ENCODE data around the gene RAB3GAP2.
"Not testable (repeated sequence)": the region's sequence is repeated elsewhere in the genome, so short reads cannot be mapped to it uniquely, and the experiment has no call there.

Gene RAB3GAP2

GRCh38 chr1:220164517-220164916 lies 107.7 kb downstream of the RAB3GAP2 start:
- Histone ChIP-seq H3K4me3 (no peak overlapping the region), H3K27ac (no peak overlapping the region), H3K9me3 (ENCODE audit: low read depth, low read length) (no peaks in the 10 kb centered on the region), H3K9ac (ENCODE audit: insufficient read length) (no peak overlapping the region), H3K36me3 (ENCODE audit: insufficient read depth, low read length) (peaks cover 39% of the 10 kb centered on the region)
- DNase-seq (ENCODE audit: low read depth, low spot score) = no peak
- TF ChIP-seq POLR2AphosphoS5 (IDR thresholded peaks at IDR 0.05; ENCODE audit: borderline replicate concordance, low read depth, low read length) (no peak), FOXP2 (optimal IDR thresholded peaks at IDR 0.05; ENCODE audit: control extremely low read depth, extremely low read length, insufficient read depth) (no peak), EZH2 (IDR thresholded peaks at IDR 0.05) (no peak)

GRCh38 chr1:220164116-220164515 lies 108.1 kb downstream of the RAB3GAP2 start:
- H3K9ac ChIP-seq (ENCODE audit: insufficient read length) = no peak overlapping the region
- DNase-seq (ENCODE audit: low read depth, low spot score) = no peak
- no peak overlapping the region for H3K4me3 ChIP-seq
- H3K36me3 ChIP-seq (ENCODE audit: insufficient read depth, low read length) = peaks cover 37% of the 10 kb centered on the region
- no peaks in the 10 kb centered on the region for H3K9me3 ChIP-seq (ENCODE audit: low read depth, low read length)
- H3K27ac ChIP-seq = no peak overlapping the region
- no peak for TF ChIP-seq FOXP2 (optimal IDR thresholded peaks at IDR 0.05; ENCODE audit: control extremely low read depth, extremely low read length, insufficient read depth)
- TF ChIP-seq EZH2 (IDR thresholded peaks at IDR 0.05) = no peak
- no peak for TF ChIP-seq POLR2AphosphoS5 (IDR thresholded peaks at IDR 0.05; ENCODE audit: borderline replicate concordance, low read depth, low read length)

- H3K27ac ChIP-seq = no peak overlapping the region
- H3K9me3 ChIP-seq (ENCODE audit: low read depth, low read length) = no peaks in the 10 kb centered on the region
- no peak overlapping the region for H3K4me3 ChIP-seq
- DNase-seq (ENCODE audit: low read depth, low spot score) = no peak
- peaks cover 43% of the 10 kb centered on the region for H3K36me3 ChIP-seq (ENCODE audit: insufficient read depth, low read length)
- TF ChIP-seq EZH2 (IDR thresholded peaks at IDR 0.05) (no peak), POLR2AphosphoS5 (IDR thresholded peaks at IDR 0.05; ENCODE audit: borderline replicate concordance, low read depth, low read length) (no peak), FOXP2 (optimal IDR thresholded peaks at IDR 0.05; ENCODE audit: control extremely low read depth, extremely low read length, insufficient read depth) (no peak)
- no peak overlapping the region for H3K9ac ChIP-seq (ENCODE audit: insufficient read length)
Observed at GRCh38 chr1:220160027-220160426, 112.2 kb downstream of the RAB3GAP2 start.

GRCh38 chr1:220159041-220159440 lies 113.2 kb downstream of the RAB3GAP2 start:
- DNase-seq (ENCODE audit: low read depth, low spot score) = no peak
- Histone ChIP-seq H3K36me3 (ENCODE audit: insufficient read depth, low read length) (peaks cover 42% of the 10 kb centered on the region), H3K27ac (no peak overlapping the region), H3K9ac (ENCODE audit: insufficient read length) (no peak overlapping the region), H3K4me3 (no peak overlapping the region), H3K9me3 (ENCODE audit: low read depth, low read length) (no peaks in the 10 kb centered on the region)
- TF ChIP-seq EZH2 (IDR thresholded peaks at IDR 0.05) (no peak), FOXP2 (optimal IDR thresholded peaks at IDR 0.05; ENCODE audit: control extremely low read depth, extremely low read length, insufficient read depth) (no peak), POLR2AphosphoS5 (IDR thresholded peaks at IDR 0.05; ENCODE audit: borderline replicate concordance, low read depth, low read length) (no peak)

- H3K27ac ChIP-seq; H3K9me3 ChIP-seq (ENCODE audit: low read depth, low read length); DNase-seq (ENCODE audit: low read depth, low spot score); H3K4me3 ChIP-seq; H3K9ac ChIP-seq (ENCODE audit: insufficient read length): not testable (repeated sequence)
- peaks cover 42% of the 10 kb centered on the region for H3K36me3 ChIP-seq (ENCODE audit: insufficient read depth, low read length)
Observed at GRCh38 chr1:220158530-220158929, 113.7 kb downstream of the RAB3GAP2 start.

- H3K27ac ChIP-seq = no peak overlapping the region
- no peak for DNase-seq (ENCODE audit: low read depth, low spot score)
- TF ChIP-seq FOXP2 (optimal IDR thresholded peaks at IDR 0.05; ENCODE audit: control extremely low read depth, extremely low read length, insufficient read depth) (no peak), POLR2AphosphoS5 (IDR thresholded peaks at IDR 0.05; ENCODE audit: borderline replicate concordance, low read depth, low read length) (no peak), EZH2 (IDR thresholded peaks at IDR 0.05) (no peak)
- H3K4me3 ChIP-seq = no peak overlapping the region
- H3K36me3 ChIP-seq (ENCODE audit: insufficient read depth, low read length) = peaks cover 43% of the 10 kb centered on the region
- no peak overlapping the region for H3K9ac ChIP-seq (ENCODE audit: insufficient read length)
- H3K9me3 ChIP-seq (ENCODE audit: low read depth, low read length) = no peaks in the 10 kb centered on the region
Observed at GRCh38 chr1:220157738-220158137, 114.5 kb downstream of the RAB3GAP2 start.

GRCh38 chr1:220156620-220157146 lies 115.6 kb downstream of the RAB3GAP2 start:
- H3K9ac ChIP-seq (ENCODE audit: insufficient read length) = no peak overlapping the region
- H3K9me3 ChIP-seq (ENCODE audit: low read depth, low read length) = no peaks in the 10 kb centered on the region
- no peak overlapping the region for H3K4me3 ChIP-seq
- no peak for DNase-seq (ENCODE audit: low read depth, low spot score)
- peaks cover 42% of the 10 kb centered on the region for H3K36me3 ChIP-seq (ENCODE audit: insufficient read depth, low read length)
- no peak for TF ChIP-seq POLR2AphosphoS5 (IDR thresholded peaks at IDR 0.05; ENCODE audit: borderline replicate concordance, low read depth, low read length)
- TF ChIP-seq FOXP2 (optimal IDR thresholded peaks at IDR 0.05; ENCODE audit: control extremely low read depth, extremely low read length, insufficient read depth) = no peak
- no peak for TF ChIP-seq EZH2 (IDR thresholded peaks at IDR 0.05)
- no peak overlapping the region for H3K27ac ChIP-seq

- DNase-seq (ENCODE audit: low read depth, low spot score) = no peak
- peaks cover 63% of the 10 kb centered on the region for H3K36me3 ChIP-seq (ENCODE audit: insufficient read depth, low read length)
- no peak overlapping the region for H3K27ac ChIP-seq
- no peak for TF ChIP-seq POLR2AphosphoS5 (IDR thresholded peaks at IDR 0.05; ENCODE audit: borderline replicate concordance, low read depth, low read length)
- no peaks in the 10 kb centered on the region for H3K9me3 ChIP-seq (ENCODE audit: low read depth, low read length)
- no peak overlapping the region for H3K9ac ChIP-seq (ENCODE audit: insufficient read length)
- H3K4me3 ChIP-seq = no peak overlapping the region
Observed at GRCh38 chr1:220153147-220153546, 119.1 kb downstream of the RAB3GAP2 start.

GRCh38 chr1:220151454-220151853 lies 120.8 kb downstream of the RAB3GAP2 start:
- no peak overlapping the region for H3K9ac ChIP-seq (ENCODE audit: insufficient read length)
- no peak overlapping the region for H3K27ac ChIP-seq
- no peak overlapping the region for H3K4me3 ChIP-seq
- H3K9me3 ChIP-seq (ENCODE audit: low read depth, low read length) = no peaks in the 10 kb centered on the region
- no peak for TF ChIP-seq EZH2 (IDR thresholded peaks at IDR 0.05)
- TF ChIP-seq POLR2AphosphoS5 (IDR thresholded peaks at IDR 0.05; ENCODE audit: borderline replicate concordance, low read depth, low read length) = no peak
- DNase-seq (ENCODE audit: low read depth, low spot score) = no peak
- H3K36me3 ChIP-seq (ENCODE audit: insufficient read depth, low read length) = peaks cover 60% of the 10 kb centered on the region

All from SK-N-MC (cell line).